HG02642 (cell line): ENCODE data around the gene CLPTM1L.
"Not testable (repeated sequence)": the region's sequence is repeated elsewhere in the genome, so short reads cannot be mapped to it uniquely, and the experiment has no call there.

Source experiments
- ATAC-seq: cut with Tn5 transposase; IDR thresholded peaks from one replicate; pipeline ENCODE4 v1.9.1; 2021; ENCODE audit warnings: mild to moderate bottlenecking; ENCODE audit not compliant: unreplicated experiment, poor library complexity

Gene CLPTM1L

DNA sequence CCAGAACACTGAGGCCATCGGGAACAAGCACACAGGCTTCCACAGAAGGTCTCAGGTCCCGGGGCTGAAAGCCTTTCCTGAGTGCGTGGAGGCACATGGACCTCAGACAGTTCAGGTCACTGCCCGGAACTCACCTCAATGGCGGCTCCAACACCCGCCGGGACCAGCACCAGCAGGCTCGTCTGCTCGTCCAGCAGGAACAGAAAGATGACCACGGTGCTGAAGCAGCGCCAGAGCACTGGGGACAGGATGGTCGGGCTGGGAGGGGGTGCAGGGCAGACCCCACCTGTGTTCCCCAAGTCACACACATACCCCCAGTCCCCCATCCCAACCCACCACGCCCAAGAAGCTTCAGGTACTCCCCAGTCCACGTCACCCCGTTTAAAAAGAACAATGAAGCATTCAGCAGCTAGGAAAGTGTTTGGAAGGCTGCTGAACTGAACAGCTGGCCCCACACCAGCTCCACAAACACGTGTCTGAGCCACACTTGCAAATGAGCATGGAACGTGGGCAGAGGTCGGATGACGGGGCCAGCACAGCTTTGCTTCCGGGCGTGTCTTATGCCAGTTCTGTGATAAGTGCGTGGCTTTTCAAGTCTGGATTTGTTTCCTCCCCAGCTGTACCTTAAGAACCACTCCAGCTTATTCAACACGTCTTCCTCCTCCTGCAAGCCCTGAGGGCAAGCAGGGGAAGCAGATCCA lies 14.6 kb downstream of the CLPTM1L start:
- ATAC-seq: no peak

- ATAC-seq: no peak
Measured at GRCh38 chr5:1329111-1329579, 15.8 kb downstream of the CLPTM1L start.

DNA sequence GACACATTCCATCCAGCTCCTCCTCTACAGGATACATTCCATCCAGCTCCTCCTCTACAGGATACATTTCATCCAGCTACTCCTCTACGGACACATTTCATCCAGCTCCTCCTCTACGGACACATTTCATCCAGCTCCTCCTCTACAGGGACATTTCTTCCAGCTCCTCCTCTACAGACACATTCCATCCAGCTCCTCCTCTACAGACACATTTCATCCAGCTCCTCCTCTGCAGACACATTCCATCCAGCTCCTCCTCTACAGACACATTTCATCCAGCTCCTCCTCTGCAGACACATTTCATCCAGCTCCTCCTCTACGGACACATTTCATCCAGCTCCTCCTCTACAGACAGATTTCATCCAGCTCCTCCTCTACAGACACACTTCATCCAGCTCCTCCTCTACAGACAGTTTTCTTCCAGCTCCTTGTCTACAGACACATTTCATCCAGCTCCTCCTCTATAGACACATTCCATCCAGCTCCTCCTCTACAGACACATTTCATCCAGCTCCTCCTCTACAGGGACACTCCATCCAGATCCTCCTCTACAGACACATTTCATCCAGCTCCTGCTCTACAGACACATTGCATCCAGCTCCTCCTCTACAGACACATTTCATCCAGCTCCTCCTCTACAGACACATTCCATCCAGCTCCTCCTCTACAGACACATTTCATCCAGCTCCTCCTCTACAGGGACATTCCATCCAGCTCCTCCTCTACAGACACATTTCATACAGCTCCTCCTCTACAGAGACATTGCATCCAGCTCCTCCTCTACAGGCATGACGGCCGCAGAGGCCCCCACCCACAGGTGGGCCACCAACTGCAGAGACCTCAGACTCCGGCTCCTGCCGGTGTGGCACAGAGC lies 16.4 kb downstream of the CLPTM1L start:
- not testable (repeated sequence) for ATAC-seq

DNA sequence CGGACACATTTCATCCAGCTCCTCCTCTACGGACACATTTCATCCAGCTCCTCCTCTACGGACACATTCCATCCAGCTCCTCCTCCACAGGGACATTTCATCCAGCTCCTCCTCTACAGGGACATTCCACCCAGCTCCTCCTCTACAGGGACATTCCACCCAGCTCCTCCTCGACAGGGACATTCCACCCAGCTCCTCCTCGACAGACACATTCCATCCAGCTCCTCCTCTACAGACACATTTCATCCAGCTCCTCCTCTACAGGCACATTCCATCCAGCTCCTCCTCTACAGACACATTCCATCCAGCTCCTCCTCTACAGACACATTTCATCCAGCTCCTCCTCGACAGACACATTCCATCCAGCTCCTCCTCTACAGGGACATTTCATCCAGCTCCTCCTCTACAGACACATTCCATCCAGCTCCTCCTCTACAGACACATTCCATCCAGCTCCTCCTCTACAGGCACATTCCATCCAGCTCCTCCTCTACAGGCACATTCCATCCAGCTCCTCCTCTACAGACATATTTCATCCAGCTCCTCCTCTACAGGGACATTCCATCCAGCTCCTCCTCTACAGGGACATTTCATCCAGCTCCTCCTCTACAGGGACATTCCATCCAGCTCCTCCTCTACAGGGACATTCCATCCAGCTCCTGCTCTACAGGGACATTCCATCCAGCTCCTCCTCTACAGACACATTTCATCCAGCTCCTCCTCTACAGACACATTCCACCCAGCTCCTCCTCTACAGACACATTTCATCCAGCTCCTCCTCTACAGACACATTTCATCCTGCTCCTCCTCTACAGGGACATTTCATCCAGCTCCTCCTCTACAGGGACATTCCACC lies 17.8 kb downstream of the CLPTM1L start:
- not testable (repeated sequence) for ATAC-seq

DNA sequence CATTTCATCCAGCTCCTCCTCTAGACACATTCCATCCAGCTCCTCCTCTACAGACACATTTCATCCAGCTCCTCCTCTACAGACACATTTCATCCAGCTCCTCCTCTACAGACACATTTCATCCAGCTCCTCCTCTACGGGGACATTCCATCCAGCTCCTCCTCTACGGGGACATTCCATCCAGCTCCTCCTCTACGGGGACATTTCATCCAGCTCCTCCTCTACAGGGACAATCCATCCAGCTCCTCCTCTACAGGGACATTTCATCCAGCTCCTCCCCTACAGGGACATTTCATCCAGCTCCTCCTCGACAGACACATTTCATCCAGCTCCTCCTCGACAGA lies 18.4 kb downstream of the CLPTM1L start:
- ATAC-seq: not testable (repeated sequence)

- ATAC-seq: no peak
Measured at GRCh38 chr5:1325870-1326531, 18.9 kb downstream of the CLPTM1L start.

DNA sequence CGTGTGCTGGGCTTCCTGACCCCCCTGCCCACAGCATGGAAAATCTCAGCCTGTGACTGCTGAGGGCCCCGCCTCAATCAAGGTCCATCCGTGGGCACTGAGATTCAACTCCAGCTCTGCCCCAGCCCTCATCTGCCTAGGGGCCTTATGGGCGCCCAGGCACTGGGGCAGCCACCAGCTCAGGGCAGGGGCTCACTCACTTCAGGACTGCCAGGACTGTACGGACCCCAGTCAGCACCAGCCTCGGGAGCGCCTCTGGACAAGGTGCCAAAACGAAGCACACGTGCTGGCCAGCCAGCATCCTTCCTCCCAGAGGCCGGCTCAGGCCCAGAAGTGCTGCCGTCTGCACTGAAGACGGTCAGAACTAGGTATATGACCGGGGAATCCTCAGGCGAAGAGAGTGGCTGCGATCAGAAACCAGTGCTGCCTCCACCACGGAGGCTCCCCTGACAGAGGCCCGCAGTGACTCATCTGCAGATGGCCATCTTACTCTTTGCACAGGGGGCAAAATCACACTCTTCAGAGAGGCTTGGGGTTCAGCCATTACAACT lies 19.6 kb downstream of the CLPTM1L start:
- no peak for ATAC-seq

GRCh38 chr5:1324719-1325190 lies 20.1 kb downstream of the CLPTM1L start:
- no peak for ATAC-seq

DNA sequence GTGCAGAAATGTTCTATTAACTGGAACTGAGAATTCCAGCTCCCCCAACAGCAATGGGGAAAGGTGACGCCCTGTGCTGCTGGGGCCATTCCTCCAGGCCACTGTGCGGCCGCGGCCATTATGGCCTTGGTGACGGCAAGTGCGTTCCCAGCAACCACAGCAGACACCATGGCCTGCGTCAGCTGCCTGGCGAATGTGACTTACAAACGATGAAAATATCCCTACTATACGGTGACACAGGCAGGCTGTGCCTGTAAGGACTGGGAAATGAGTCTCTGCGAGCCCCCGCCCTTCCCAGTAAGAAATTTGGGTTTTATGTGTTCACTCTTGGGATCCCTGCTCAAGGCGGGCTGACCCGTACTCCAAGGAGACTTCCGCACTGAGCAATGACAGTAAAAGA lies 20.6 kb downstream of the CLPTM1L start:
- ATAC-seq: no peak

DNA sequence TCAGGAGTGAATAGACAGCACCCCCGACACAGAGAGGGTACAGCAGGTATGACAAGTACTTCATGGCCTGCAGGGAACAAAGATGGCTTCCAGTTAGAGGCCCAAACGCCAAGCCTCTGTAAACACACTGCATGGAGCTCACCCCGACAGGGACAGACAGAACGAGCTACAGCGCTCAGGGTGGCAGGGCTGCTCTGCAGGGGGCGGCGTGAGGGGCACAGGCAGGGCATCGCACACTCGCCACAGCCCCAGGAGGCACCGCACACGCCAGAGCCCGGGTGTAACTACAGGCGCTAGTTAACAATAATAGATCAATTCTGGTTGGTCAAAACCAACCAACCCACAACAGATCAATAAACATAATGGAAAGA lies 21.1 kb downstream of the CLPTM1L start:
- no peak for ATAC-seq

- no peak for ATAC-seq
Measured at GRCh38 chr5:1322955-1323802, 21.7 kb downstream of the CLPTM1L start.

DNA sequence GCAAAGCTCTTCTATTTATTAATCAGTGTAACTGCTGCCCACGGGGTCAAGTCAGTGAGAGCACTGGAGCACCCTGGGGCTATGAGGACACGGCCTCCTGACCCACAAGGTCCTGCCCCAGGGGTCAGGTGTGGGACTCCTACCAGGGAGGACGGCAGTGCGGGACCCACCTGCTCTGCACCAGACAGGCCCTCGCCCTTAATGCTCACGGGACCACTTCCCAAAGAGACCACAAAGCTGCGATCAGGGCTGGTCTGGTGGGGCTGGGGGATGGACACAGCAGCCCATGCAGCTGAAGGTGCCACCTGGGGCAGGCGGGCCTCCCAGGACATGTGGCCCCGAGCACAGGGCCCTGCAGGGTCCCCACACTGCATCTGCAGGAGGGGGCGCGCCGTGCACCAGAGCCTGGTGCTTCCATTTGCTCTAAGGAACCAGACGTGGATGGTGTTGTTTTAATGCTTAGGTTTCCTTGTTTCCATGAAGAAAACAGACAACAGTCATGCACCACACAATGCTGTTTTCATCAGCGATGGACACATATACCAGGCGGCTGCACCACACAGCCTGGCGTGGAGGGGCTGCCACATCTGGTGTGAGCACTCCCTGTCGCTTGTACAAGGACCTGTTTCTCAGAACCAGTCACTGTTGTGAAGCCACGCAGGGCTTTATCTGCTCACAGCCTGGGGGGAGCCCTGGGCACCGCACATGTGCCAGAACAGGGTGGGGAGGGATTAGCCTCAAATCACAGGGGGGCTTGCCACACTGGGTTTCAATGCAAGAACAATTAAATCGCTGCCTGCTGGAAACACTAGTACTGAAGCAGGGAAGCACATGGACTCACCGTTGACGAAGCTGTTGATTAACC lies 22.6 kb downstream of the CLPTM1L start:
- ATAC-seq: no peak

DNA sequence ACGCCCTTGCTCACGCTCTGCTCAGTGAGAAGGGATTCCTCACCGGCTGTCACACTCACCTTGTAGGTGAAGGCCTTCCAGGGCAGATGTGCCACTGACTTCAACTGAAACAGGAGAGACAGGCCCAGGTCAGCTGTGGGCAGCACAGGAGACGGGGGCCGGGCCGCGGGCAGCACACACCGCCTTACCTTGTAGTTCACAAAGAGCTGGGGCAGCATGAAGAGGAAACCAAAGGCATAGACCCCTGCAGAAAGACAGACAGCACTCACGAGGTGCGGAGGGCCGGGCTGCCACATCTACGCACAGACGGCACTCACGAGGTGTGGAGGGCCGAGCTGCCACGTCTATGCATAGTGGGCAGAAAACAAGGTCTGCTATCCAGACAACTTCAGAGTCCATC lies 23.3 kb downstream of the CLPTM1L start:
- ATAC-seq: no peak

GRCh38 chr5:1320436-1321344 lies 24.2 kb downstream of the CLPTM1L start:
- ATAC-seq: no peak

DNA sequence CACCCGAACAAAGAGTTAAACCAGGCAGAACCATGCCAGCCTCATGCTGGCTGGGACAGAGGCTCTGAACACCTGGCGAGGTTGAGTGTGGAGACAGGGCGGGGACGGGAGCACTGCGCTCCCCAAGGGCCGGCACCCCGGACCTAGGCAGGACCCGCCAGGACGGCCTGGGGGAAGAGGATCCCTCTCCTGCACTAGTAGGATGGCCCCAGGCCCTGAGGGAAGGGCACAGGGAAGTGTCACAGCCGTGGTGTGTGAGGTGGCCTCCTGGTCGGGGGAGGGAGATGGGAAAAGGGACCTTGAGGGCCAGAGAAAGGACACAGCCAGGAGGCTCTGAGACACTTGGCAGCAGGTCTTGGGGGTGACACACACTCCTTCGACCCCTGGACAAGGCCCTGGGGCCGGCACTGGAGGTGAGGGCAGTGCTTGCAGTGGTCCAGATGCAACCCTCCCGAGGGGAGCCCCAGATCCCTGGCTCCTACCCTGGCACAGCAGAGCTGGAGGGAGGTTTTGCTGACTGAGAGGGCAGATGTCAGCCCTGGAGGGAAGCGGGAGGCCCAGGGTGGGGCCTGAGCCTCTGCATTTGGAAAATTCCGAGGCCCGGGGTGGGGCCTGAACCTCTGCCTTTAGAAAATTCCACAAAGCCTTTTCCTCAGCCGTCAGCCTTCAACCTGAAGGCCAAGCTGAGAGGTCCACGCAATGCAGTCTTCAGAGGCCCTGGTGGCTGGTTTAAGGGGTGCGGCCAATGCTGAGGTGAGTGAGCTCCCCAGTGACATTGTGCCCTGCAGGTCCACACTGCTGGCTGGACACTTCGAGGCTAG lies 25.3 kb downstream of the CLPTM1L start:
- ATAC-seq: no peak

- no peak for ATAC-seq
Measured at GRCh38 chr5:1318659-1319251, 26.1 kb downstream of the CLPTM1L start.
